NK-92 treated with Interleukin-12 subunit alpha and Interleukin-12 subunit beta, amount 100 ng/mL, for 24 hours (cell line): ENCODE results near the gene TACC2.

Source experiments
- DNase-seq: peaks from one replicate; lab custom pipeline; 2025; lab: John Stamatoyannopoulos, UW

TACC2 gene

DNA sequence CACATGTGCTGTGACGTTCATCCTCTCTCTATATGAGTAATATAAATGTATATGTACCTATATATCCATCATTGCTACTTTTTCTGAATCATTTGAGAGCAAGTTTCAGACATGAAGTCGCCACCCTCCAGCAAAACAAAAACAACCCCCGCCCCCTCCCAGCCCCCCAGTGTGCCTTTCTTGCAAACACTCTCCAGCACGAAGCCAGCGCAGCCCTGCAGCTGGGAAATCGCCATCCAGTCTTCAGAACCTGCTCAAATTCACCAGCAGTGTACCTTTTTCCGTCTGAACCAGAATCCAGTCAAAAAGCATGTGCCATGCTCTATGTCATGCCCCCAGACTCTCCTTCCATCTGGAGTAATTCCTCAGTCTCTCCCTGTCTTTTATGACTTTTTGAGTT lies 135.8 kb downstream of the TACC2 start:
- no peak for DNase-seq

- DNase-seq = no peak
Observed at GRCh38 chr10:122126763-122127659, 138.0 kb downstream of the TACC2 start.

- DNase-seq = no peak
Observed at GRCh38 chr10:122127943-122128342, 139.0 kb downstream of the TACC2 start.

DNA sequence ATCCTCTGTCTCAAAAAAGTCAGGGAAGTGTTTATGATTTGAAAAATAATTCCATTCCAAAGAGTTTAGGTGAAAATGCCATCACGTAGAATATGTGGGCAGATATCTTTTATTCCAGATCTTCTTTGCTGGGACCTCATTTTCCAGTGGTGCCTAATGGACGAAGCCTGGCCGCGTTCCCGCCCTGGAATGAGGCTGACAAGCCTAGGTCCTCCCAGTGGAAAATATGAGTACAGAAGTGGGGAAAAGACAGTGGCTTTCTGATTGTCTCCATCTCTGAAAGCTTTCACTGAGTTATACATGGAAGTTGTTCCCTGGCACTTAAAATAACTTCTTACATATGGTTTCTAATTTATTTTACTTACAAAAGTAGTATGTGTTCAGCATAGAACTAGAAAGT lies 139.4 kb downstream of the TACC2 start:
- no peak for DNase-seq

- no peak for DNase-seq
Observed at GRCh38 chr10:122130474-122131110, 141.6 kb downstream of the TACC2 start.

DNA sequence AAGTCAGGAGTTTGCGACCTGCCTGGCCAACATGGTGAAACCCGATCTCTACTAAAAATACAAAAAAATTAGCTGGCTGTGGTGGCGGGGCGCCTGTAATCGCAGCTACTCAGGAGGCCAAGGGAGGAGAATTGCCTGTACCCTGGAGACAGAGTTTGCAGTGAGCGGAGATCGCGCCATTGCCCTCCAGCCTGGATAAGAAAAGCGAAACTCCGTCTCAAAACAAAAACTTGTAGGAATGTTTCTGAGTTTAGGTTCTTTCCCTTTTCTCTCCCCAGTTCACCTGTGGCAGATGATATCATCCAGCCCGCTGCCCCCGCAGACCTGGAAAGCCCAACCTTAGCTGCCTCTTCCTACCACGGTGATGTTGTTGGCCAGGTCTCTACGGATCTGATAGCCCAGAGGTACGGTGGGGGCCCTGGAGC lies 143.4 kb downstream of the TACC2 start:
- DNase-seq = no peak

DNA sequence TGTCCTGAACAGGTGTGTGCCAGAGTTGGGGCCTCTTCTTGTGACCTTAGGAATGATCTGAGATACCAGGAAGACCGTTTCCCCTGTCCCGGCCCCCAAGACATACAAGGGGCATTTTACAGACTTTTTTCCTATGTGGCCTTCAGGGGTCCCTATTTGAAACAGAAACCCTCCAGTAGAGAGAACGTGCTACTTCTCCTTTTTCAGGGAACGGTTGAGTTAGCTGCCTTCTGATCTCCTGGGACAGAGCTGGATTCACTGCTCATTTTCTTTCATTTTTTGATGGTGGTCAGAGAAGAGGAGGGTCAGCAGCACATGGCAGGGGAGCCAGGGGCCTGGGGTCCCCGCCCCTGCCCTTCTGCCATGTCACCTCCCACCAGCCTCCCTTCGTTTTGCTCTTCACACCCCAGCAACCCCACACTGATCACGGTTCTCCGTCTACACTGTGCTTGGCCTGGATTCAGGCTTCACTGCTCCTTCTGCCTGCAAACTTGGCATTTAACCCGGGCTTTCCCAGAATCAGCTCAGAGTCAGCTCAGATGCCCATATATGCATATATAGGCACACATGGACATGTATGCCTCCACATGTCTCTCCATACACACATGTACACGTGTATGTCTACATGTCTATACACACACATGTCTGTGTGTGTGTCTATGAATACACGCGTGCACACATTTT lies 144.1 kb downstream of the TACC2 start:
- DNase-seq = no peak

GRCh38 chr10:122135251-122136025 lies 146.5 kb downstream of the TACC2 start:
- DNase-seq = no peak

DNA sequence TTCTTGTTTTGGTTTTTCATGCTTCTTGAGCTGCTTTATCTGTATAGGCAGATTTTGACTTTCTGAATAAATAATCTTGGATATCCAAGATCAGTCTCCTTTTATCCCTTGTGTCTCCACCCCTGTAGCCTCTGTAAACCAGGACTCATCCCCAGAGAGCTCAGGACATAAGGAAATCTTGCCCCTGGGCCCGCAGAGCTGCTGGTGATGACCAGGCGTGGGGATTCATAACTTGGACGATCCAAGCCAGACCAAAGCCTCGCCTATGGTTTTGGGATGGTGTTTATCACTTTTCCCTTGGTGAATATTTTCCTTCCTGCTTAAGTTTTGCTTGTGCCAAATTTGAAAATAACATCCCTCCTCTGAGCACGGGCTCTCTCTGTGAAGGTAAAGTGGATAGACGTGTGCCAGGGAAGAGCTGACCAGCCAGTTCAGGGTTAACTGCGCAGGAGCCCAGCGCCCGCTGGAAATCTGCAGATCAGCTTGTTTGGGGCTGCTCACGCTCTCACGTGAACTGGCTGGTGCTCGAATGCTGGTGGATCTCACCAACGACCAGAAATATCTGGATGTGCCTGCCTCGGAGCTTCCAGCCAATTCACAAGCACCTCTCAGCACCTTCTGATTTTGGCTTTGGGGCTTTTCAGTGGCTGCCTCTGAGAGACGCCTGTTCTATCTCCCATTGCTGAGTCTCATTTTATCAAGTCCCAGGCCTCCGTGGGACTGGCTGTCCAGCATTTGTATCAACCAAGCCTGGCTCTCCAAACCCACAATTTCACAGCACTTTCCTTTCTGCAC lies 150.1 kb downstream of the TACC2 start:
- DNase-seq = no peak

GRCh38 chr10:122139627-122140170 lies 150.7 kb downstream of the TACC2 start:
- no peak for DNase-seq

DNA sequence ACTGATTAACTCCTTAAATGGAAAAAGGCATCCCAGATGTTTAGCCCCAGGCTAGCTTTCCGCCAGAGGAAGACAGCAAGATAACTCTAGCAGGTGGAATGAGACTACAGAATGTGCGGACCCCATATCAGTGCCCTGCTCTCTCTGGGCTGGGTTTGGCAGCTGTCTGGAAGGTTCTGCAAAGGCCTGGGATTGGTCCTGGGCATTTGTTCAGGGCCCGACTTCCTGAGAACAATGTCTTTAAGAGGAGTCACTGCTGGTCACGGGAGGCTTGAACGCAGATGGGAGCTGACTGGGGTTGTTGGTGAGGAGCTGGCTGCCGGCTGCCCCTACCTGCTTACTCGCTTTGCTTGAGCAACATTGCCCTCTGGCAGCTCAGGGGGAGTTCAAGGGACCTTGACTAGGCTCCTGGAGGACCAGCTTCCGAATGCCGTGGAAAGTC lies 151.5 kb downstream of the TACC2 start:
- DNase-seq = no peak

GRCh38 chr10:122140941-122141623 lies 152.1 kb downstream of the TACC2 start:
- DNase-seq = peak; percentile 3

DNA sequence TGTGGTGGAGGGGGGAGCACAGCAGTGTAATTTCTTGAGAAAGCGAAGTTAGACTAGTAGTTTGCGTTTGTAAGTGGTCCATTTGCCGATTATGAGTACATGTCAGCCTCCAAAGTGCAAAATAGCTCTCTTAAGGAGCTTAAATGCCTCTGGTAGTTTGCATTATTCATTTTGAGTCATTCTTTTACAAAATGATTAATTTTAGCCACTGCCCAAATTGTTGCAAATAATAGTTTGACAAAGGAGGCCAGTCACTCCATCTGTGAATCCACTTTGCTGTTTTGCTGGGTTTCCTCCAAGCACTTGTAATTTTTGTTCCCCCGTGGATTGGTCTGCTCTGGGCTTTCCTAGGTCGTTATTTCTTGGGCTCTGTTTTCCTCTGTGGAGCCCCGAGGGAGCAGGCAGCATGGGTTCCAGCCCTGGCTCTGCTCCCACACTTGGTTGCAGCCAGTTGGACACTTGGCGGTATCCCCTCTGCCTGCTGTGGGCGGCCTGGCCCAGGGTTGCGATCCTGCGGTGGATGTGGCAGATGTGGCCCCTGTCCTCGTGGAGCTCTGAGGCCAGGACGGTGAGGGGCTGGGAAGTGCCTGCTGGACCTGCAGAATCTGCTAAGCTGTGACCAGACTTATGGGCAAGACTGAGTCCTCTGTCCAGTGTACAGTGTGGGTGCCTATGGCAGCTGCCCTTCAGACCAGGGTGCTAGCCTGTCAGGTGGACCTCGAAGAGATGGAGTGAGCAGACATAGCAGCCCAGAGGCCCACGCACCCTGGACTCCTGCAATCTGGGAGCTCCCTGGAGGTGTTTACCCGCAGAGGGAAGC lies 153.1 kb downstream of the TACC2 start:
- no peak for DNase-seq

GRCh38 chr10:122142641-122143237 lies 153.8 kb downstream of the TACC2 start:
- DNase-seq = peak; percentile 5

- DNase-seq = no peak
Observed at GRCh38 chr10:122143238-122143841, 154.4 kb downstream of the TACC2 start.

DNA sequence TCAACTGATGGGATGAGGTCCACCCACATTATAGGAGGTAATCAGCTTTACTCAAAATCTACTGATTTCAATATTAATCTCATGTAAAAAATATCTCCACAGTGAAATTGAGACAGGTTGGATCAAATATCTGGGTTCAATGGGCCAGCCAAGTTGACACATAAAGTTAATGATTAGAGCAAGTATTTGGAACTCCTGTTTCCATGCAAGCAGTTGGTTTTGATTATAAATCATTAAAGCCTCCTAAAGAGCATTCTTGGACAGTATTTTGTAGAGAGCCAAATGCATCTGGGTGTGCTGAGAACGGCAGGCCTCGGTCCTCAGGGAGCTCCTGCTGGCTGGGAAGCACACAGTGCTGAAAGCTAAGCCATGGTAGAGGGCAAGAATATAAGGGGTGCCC lies 155.2 kb downstream of the TACC2 start:
- DNase-seq = no peak

- DNase-seq = no peak
Observed at GRCh38 chr10:122145113-122145512, 156.2 kb downstream of the TACC2 start.

- DNase-seq = no peak
Observed at GRCh38 chr10:122147663-122148062, 158.7 kb downstream of the TACC2 start.
